ENCODE results near the gene GOT1. TPM values are rescaled to one million over a fixed set of nuclear protein-coding genes. Genes with fewer than 3 reads are reported as not detected.

GOT1 gene
- total and polyA plus RNA-seq, 2 experiments from 2014 or later, result 39.6 to 62.7 TPM

- H3F3A ChIP-seq (ENCODE audit: insufficient read depth), result no peaks in the 10 kb centered on the region
- DNase-seq, result no peak
- no peak overlapping the region for H3K4me3 ChIP-seq
- no peak for TF ChIP-seq EZH2phosphoT487 (IDR thresholded peaks at IDR 0.05; ENCODE audit: insufficient read depth, low read depth)
- TF ChIP-seq EZH2 (IDR thresholded peaks at IDR 0.05; ENCODE audit: insufficient read depth, poor library complexity, severe bottlenecking), result no peak
- H3K9ac ChIP-seq, result no peak overlapping the region
- H2AFZ ChIP-seq, result no peak overlapping the region
- 0 out of 2 replicates have a peak, but pooled peaks cover 3% of the 10 kb centered on the region for H3K4me1 ChIP-seq (ENCODE audit: insufficient read depth)
- H3K9me3 ChIP-seq (ENCODE audit: low read depth), result no peaks in the 10 kb centered on the region
- H3K4me2 ChIP-seq (ENCODE audit: unreplicated experiment), result no peak overlapping the region
- H3K27ac ChIP-seq, result no peak overlapping the region
- H4K20me1 ChIP-seq (ENCODE audit: insufficient read depth), result no peaks in the 10 kb centered on the region
- WGBS, 2 experiments (ENCODE audit: low coverage in 1 of 2, low lambda C conversion rate in 2 of 2, missing lambda C conversion rate in 2 of 2), result 96 to 97% methylated on average over 1 of the region's 1 CpG
- in situ Hi-C loops (cut with MboI), result no loop called here
- no peaks in the 10 kb centered on the region for H3K9me2 ChIP-seq (ENCODE audit: insufficient read depth)
- peaks cover 19% of the 10 kb centered on the region; the same call in 1 of the 2 replicates for H3K36me3 ChIP-seq (ENCODE audit: low read depth)
- H3K79me2 ChIP-seq (ENCODE audit: insufficient read depth), result peaks cover 64% of the 10 kb centered on the region
- no peaks in the 10 kb centered on the region for H3K27me3 ChIP-seq (replicated peaks; ENCODE audit: insufficient read depth)
Measured at GRCh38 chr10:99424656-99425055, 5.8 kb downstream of the GOT1 start.

GRCh38 chr10:99422529-99423096, 7.8 kb downstream of the GOT1 start:
- Histone ChIP-seq H3K9ac (no peak overlapping the region), H3K9me3 (ENCODE audit: low read depth) (no peaks in the 10 kb centered on the region), H3K9me2 (ENCODE audit: insufficient read depth) (no peaks in the 10 kb centered on the region), H3K79me2 (ENCODE audit: insufficient read depth) (peaks cover 43% of the 10 kb centered on the region), H3K4me2 (ENCODE audit: unreplicated experiment) (no peak overlapping the region), H3K27me3 (replicated peaks; ENCODE audit: insufficient read depth) (no peaks in the 10 kb centered on the region), H2AFZ (no peak overlapping the region), H3K27ac (no peak overlapping the region), H3F3A (ENCODE audit: insufficient read depth) (no peaks in the 10 kb centered on the region), H3K4me1 (ENCODE audit: insufficient read depth) (no peaks in the 10 kb centered on the region), H3K36me3 (ENCODE audit: low read depth) (peaks cover 23% of the 10 kb centered on the region; the same call in 1 of the 2 replicates), H3K4me3 (no peak overlapping the region), H4K20me1 (ENCODE audit: insufficient read depth) (no peaks in the 10 kb centered on the region)
- in situ Hi-C loops (cut with MboI), result no loop called here
- 93 to 95% methylated on average over 5 of the region's 5 CpGs for WGBS, 2 experiments (ENCODE audit: low coverage in 1 of 2, low lambda C conversion rate in 2 of 2, missing lambda C conversion rate in 2 of 2)
- no peak for DNase-seq
- TF ChIP-seq EZH2 (IDR thresholded peaks at IDR 0.05; ENCODE audit: insufficient read depth, poor library complexity, severe bottlenecking) (no peak), EZH2phosphoT487 (IDR thresholded peaks at IDR 0.05; ENCODE audit: insufficient read depth, low read depth) (no peak)

DNA sequence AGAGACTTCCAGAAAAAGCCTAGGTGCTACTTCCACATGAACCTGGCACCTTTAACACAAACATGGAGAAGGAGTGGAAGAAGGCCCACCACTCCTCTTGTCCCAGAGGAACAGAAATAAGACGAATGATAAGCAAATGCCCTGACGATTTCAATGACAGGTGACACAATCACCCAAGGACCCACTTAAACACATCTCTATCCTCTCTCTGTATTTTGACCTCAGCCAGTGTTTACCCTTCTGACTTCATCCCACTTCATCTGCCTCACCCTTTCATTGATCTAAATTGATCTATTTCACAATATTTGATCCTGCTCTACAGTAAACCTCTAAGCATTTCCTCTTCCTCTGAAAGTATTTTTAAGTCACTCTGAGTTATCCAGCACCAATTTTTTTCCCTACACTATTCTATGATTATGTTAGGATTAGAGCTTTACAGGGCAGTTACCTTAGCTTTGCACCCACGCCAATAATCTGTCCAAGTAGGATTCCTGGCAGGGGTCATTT, 9.1 kb downstream of the GOT1 start:
- Histone ChIP-seq H2AFZ (no peak overlapping the region), H3K9me2 (ENCODE audit: insufficient read depth) (no peaks in the 10 kb centered on the region), H4K20me1 (ENCODE audit: insufficient read depth) (no peaks in the 10 kb centered on the region), H3F3A (ENCODE audit: insufficient read depth) (no peaks in the 10 kb centered on the region), H3K27ac (no peak overlapping the region), H3K4me1 (ENCODE audit: insufficient read depth) (no peaks in the 10 kb centered on the region), H3K9ac (no peak overlapping the region), H3K4me2 (ENCODE audit: unreplicated experiment) (no peak overlapping the region), H3K9me3 (ENCODE audit: low read depth) (no peaks in the 10 kb centered on the region), H3K36me3 (ENCODE audit: low read depth) (peaks cover 23% of the 10 kb centered on the region; the same call in 1 of the 2 replicates), H3K4me3 (no peak overlapping the region), H3K79me2 (ENCODE audit: insufficient read depth) (peaks cover 34% of the 10 kb centered on the region), H3K27me3 (replicated peaks; ENCODE audit: insufficient read depth) (no peaks in the 10 kb centered on the region)
- no peak for DNase-seq
- WGBS, 2 experiments (ENCODE audit: low coverage in 1 of 2, low lambda C conversion rate in 2 of 2, missing lambda C conversion rate in 2 of 2), result 92 to 95% methylated on average over 3 of the region's 3 CpGs
- TF ChIP-seq EZH2 (IDR thresholded peaks at IDR 0.05; ENCODE audit: insufficient read depth, poor library complexity, severe bottlenecking), result no peak
- no peak for TF ChIP-seq EZH2phosphoT487 (IDR thresholded peaks at IDR 0.05; ENCODE audit: insufficient read depth, low read depth)
- in situ Hi-C loops (cut with MboI), result no loop called here

GRCh38 chr10:99419688-99420087, 10.7 kb downstream of the GOT1 start:
- no peak overlapping the region for H3K4me3 ChIP-seq
- no peak overlapping the region for H3K9ac ChIP-seq
- TF ChIP-seq EZH2phosphoT487 (IDR thresholded peaks at IDR 0.05; ENCODE audit: insufficient read depth, low read depth), result no peak
- TF ChIP-seq EZH2 (IDR thresholded peaks at IDR 0.05; ENCODE audit: insufficient read depth, poor library complexity, severe bottlenecking), result no peak
- H3K9me2 ChIP-seq (ENCODE audit: insufficient read depth), result no peaks in the 10 kb centered on the region
- H3K4me2 ChIP-seq (ENCODE audit: unreplicated experiment), result no peak overlapping the region
- in situ Hi-C loops (cut with MboI), result no loop called here
- no peaks in the 10 kb centered on the region for H3K9me3 ChIP-seq (ENCODE audit: low read depth)
- H3K27ac ChIP-seq, result no peak overlapping the region
- H4K20me1 ChIP-seq (ENCODE audit: insufficient read depth), result no peaks in the 10 kb centered on the region
- DNase-seq, result no peak
- H3K79me2 ChIP-seq (ENCODE audit: insufficient read depth), result peaks cover 28% of the 10 kb centered on the region
- peaks cover 17% of the 10 kb centered on the region; the same call in 1 of the 2 replicates for H3K36me3 ChIP-seq (ENCODE audit: low read depth)
- 100% methylated on average over 2 of the region's 2 CpGs for WGBS, 2 experiments (ENCODE audit: low coverage in 1 of 2, low lambda C conversion rate in 2 of 2, missing lambda C conversion rate in 2 of 2)
- H3F3A ChIP-seq (ENCODE audit: insufficient read depth), result no peaks in the 10 kb centered on the region
- no peak overlapping the region for H2AFZ ChIP-seq
- H3K27me3 ChIP-seq (replicated peaks; ENCODE audit: insufficient read depth), result no peaks in the 10 kb centered on the region
- no peaks in the 10 kb centered on the region for H3K4me1 ChIP-seq (ENCODE audit: insufficient read depth)

All from GM23248 (cell line).